Right forelimb (tissue), 1 donor: Measurements from ENCODE around the gene TDRD15.
"Not testable (repeated sequence)": the region's sequence is repeated elsewhere in the genome, so short reads cannot be mapped to it uniquely, and the experiment has no call there.

Source experiments
- DNase-seq: peaks from one replicate; pipeline ENCODE4 v3.0.0-alpha.2; 2018

Gene TDRD15

DNA sequence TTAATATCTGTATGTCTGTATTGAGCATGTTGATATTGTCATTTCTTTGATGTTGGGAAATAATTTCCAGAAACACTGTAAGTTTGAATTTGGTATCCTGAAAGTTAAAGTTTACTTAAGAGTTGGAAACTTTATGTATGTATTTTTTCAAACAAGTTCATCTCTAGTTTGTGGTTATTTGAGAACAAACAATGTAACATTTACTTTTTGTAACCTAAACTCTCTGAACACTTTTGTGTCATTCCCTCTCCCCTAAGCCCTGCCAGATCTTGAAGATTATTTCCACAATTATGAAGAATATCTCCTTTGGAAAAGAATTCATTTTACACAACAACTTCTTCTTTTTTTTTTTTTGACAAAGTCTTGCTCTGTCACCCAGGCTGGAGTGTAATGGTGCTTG, 24.9 kb downstream of the TDRD15 start:
- DNase-seq = no peak

DNA sequence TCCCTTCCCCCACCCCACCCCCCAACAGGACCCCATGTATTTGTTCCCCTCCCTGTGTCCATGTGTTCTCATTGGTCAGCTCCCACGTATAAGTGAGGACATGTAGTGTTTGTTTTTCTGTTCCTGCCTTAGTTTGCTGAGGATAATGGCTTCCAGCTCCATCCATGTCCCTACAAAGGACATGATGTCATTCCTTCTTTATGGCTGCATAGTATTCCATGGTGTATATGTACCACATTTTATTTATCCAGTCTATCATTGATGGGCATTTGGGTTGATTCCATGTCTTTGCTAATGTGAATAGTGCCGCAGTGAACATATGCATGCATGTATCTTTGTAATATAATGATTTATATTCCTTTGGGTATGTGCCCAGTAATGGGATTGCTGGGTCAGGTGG, 27.5 kb downstream of the TDRD15 start:
- not testable (repeated sequence) for DNase-seq

DNA sequence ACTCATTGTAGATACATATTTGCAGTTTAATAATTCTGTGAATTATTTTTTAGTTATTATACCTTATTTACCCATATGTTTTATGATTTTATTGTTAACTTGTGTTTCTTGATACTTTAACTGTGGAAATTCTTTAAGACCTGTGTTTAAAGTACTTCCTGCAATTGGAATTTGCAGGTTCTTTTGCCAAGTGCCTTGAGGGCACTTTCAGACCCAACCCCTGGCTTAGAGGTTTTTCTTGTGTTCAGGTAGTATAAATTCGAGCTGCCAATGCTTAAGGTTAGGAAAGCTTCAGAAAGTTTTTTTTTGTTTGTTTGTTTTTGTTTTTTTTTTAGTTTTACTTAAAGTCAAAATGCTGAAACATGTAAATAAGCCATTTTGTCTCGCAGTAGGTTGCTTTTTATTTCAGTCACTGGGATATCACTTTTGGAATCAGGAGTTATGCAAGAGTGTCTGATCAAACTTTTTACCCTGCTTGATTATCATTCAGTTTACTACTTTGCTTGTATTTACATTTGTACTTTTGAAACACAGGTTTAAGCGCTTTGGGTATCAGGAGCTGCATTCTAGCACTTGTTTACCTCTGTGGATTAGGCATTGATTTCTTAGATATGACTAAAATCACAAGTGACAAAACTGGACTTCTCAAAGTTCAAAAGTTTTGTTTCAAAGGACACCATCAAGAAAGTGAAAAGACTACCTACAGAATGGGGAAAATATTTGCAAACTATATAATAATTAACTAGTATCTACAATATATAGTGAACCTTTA, 31.8 kb downstream of the TDRD15 start:
- no peak for DNase-seq

DNA sequence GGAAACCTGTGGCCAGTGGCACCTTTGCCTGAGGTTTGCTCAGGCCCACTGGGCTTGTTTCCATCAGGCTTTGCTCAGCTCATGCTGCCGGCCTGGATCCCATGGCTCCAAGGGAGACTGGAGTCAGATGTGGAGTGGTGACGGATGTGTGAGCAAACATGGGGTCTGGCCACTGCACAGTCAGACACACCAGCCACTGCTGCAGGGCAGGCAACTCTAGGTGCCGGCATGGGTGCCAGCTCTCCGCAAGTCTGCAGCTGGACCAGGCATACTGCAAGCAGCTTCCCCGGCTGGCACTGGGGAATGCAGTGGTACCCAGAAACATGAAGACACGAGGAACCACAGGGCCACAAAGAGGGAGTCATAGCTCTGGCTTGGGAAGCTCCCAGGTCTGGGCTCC, 37.4 kb downstream of the TDRD15 start:
- DNase-seq = no peak

DNA sequence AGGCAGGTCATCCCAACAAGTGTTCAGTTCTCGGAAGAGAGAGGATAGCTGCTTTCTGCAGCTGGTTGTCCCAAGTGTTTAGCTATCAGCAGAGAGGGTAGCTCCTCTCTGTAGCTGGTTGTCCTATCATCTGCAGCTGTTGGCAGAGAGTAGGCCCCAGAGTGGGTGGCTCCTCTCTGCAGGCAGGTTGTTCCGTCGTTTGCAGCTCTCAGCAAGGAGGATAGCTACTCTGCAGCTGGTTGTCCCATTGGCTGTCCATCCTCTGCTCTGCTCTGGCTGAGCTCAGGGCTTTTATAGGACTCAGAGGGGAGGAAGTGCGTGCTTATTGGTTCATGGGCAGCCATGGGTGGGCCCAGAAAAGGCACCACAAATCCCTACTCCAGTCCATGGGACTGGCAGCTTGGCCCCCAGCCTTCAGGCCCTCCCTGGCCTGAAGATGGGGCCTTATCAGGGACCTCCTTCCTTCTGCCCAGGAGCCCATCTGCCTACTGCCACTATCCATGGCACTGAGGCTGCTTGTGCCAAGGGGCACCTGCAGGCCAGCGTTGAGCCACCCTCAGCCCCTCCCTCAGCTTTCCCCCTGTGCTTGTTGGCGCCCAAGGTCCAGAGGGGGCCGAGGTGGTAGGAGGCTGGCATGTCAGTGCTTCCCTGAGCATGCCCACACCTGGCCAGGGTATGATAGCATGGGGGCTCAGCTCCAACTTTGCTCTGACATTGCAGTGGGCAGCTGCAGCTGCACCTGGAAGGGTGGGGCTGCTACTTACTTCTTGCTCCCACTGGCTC, 38.3 kb downstream of the TDRD15 start:
- DNase-seq = no peak

DNA sequence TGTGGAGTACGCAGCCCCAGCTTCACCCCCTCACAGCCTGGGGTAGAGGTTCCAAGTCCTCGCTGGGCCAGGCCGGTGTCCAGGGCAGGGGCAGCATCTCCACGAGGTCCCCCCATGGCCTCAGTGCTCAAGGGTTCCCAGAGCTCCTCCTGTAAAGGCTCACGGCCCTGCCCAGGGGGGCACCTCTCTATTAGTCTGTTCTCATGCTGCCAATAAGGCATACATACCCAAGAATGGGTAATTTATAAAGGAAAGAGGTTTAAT, 38.8 kb downstream of the TDRD15 start:
- no peak for DNase-seq

DNA sequence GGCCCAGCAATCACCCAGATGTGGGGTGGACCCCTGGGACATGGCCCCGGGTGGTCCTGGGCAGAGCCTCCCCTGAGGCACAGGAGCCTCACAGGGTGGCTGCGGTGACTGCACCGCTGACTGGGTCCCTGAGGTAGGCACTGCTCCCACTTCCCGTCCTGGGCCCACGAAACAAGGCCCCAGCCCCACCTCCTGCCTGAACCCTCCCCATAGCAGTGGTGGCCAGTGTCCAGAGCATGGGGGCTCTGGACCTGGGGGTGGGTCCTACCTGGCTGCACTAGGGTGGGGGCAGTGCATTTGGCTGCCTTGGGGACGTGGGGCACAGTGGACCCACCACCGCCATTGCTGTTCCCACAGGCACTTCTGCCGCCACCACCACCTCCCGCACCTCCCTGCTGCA, 39.4 kb downstream of the TDRD15 start:
- no peak for DNase-seq

DNA sequence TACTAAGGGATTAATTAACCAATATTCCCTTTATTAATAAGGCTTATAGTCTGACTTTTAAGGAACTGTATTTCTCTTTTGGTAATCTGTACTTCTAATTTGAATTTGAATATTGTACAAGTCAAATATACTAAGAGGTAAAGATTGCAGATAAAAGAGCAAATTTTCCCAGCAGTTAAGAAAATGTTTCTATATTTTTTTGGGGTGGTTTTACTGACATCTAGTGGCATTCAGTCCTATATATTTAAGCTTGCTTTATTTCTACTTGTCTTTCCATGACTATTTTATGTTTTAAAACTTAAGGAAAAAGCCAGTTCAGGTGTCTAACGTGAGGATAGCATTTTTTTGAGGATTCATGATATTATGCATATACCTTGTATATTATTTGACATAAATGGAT, 41.6 kb downstream of the TDRD15 start:
- no peak for DNase-seq

DNA sequence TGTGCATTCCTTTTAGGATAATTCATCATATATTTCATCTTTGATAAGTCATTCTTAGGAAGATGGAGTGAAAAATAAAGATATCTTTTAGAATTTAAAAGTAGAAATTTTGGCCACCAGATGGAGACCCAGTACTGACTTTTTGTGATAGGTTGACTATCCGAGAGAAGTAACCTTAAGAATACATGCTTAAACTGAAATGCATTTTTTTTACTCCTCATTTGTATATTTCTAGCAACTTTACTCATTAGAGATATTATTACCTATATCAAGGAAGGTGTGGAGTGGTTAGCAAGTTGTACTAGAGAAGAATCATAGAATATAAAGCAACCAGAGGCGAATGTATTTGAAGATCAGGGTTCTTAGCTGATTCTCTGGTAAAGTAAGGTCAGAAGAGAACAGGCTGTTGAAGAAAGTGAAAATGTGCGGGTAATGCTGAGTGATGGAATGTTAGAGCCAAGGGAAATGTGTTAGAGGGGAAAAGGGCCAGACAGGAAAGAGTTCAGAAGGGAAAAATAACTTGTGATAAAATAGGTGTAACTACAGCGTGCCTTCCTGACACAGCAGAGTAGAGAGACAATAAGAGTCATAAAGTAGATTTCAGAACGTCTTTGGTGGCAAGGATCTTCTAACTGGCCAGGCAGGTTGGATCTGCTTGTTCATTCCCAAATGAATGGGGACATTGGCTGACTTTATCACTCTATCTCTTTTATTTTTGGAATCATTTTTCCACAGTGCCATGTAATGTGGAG, 52.3 kb downstream of the TDRD15 start:
- DNase-seq = no peak

DNA sequence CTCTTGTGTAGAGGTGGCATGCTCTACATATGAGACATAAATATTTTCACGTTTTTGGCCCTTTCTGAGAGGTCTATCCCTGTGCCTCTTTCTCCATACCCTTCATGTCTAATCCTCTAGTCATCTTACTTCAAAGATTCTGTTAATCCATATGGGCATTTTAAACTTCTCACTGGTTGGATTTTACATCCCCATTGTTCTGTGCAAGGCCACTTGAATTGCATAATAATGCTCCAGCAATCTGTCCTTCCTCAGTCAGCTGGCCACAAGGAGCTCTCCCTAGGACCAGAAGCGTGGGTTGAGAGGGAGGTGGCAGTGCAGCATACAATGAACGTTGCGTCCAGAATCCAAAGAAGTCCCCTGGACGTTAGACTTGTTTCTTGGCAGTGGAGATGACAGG, 58.2 kb downstream of the TDRD15 start:
- DNase-seq = no peak

DNA sequence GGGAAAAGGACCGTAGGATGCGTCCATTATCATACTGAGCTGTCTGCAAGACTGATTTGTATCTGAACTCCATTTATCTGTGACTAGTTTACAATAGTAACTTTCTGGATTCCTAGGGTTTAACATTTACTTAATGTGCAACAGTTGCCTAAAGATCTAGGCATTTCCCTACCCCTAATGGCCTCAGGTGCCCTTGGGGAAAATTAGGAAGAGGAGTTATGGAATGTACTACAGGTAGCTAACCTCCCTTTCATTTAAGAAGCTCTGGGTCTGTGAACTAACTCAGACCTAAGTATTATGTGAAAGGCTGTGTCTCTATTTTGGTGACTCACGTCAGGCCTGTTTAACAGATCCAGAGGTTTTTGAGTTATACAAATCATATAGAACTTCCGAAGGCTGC, 59.5 kb downstream of the TDRD15 start:
- DNase-seq = no peak

DNA sequence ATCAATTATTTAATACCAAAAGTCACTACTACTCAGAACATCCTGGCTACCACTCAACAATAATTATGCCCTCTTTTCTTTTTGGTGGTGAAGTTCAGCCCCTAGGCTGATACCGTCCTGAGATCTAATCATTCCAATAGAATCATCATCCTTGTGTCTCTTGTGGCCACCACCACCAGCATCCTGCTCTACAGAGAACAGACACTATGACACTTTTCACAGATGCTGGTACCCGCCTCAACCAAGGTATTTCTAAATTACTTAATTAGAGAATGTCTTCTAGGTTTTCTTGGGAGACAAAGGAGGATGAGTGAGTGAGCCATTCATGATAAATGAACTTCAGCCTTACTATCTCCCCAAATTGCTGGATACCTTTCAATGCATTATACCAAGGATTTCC, 60.0 kb downstream of the TDRD15 start:
- no peak for DNase-seq

DNA sequence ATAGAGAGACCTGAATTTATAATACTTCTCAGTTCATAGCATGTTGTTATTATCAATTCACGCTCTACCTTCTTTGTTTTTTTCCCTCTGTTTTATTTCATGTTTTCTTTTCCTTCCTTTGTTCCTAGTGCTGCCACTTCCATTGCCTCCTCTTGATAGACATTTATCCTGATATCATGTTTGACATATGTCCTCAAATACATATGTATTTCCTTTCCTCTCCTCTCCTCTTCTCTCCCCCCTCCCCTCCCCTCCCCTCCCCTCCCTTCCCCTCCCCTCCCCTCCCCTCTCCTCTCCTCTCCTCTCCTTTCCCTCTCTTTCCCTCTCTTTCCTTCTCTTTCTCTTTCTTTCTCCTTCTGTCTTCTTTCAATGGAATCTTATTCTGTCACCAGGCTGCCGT, 67.8 kb downstream of the TDRD15 start:
- no peak for DNase-seq
